Measurements from ENCODE around the gene DNM3. TPM values are rescaled to one million over a fixed set of nuclear protein-coding genes. Genes with fewer than 3 reads are reported as not detected.

Gene DNM3
- total RNA-seq, 1 experiment from 2014 or later, result 0.11 TPM

DNA sequence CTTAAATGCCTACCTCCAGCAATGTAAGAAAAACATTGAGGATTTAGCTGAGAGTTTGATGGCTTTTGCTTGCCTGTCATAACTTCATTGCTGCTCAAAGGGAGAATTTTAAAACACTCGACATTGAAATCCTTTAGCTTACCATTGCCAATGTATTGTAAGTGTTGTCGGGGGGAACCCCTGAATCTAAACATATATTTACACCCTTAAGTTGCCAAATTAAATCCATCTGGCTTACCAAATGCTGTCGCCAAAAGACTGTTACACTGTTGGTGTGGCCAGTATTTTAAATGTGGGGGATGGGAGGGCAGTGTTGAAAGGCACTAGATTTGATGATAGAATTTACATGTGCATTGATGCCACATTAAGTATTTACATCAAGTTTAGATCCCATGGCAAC is 554.3 kb downstream of the DNM3 start:
- H3K4me1 ChIP-seq, result peaks cover 15% of the 10 kb centered on the region
- DNase-seq, result no peak
- BruUV-seq (replicated peaks), result no TSS peak
- TF ChIP-seq, protein P1, sequence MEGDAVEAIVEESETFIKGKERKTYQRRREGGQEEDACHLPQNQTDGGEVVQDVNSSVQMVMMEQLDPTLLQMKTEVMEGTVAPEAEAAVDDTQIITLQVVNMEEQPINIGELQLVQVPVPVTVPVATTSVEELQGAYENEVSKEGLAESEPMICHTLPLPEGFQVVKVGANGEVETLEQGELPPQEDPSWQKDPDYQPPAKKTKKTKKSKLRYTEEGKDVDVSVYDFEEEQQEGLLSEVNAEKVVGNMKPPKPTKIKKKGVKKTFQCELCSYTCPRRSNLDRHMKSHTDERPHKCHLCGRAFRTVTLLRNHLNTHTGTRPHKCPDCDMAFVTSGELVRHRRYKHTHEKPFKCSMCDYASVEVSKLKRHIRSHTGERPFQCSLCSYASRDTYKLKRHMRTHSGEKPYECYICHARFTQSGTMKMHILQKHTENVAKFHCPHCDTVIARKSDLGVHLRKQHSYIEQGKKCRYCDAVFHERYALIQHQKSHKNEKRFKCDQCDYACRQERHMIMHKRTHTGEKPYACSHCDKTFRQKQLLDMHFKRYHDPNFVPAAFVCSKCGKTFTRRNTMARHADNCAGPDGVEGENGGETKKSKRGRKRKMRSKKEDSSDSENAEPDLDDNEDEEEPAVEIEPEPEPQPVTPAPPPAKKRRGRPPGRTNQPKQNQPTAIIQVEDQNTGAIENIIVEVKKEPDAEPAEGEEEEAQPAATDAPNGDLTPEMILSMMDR (IDR thresholded peaks at IDR 0.05; ENCODE audit: insufficient read depth in 1 of 2, low read depth in 1 of 2, low read length in 1 of 2, severe bottlenecking in 1 of 2, unreplicated experiment in 1 of 2), result no peak
- CTCF ChIA-PET, result no interaction called here
- no peaks in the 10 kb centered on the region for H3K36me3 ChIP-seq (ENCODE audit: control insufficient read depth, insufficient read depth, low read length)
- Mint-ChIP-seq H3K27me3 (ENCODE audit: insufficient read depth, unreplicated experiment) (no peaks in the 10 kb centered on the region), H3K36me3 (ENCODE audit: insufficient read depth, unreplicated experiment) (peaks cover 5% of the 10 kb centered on the region), H3K4me1 (ENCODE audit: low read depth, unreplicated experiment) (peaks cover 27% of the 10 kb centered on the region), H3K27ac (ENCODE audit: unreplicated experiment) (no peak overlapping the region), H3K9me3 (ENCODE audit: unreplicated experiment) (no peaks in the 10 kb centered on the region), H3K4me3 (ENCODE audit: unreplicated experiment) (no peak overlapping the region)
- H3K9me3 ChIP-seq, result no peaks in the 10 kb centered on the region
- H3K4me3 ChIP-seq (ENCODE audit: low read depth, low read length), result no peak overlapping the region
- intact Hi-C loops (cut with micrococcal nuclease; ENCODE audit: unreplicated experiment), result loop anchor here (5.0 kb wide), 1 partner anchor 128 kb away; no protein-coding TSS in a partner anchor
- H3K27me3 ChIP-seq (replicated peaks; ENCODE audit: control insufficient read depth, insufficient read depth, low read length), result no peaks in the 10 kb centered on the region
- POLR2A ChIA-PET, result no interaction called here

DNA sequence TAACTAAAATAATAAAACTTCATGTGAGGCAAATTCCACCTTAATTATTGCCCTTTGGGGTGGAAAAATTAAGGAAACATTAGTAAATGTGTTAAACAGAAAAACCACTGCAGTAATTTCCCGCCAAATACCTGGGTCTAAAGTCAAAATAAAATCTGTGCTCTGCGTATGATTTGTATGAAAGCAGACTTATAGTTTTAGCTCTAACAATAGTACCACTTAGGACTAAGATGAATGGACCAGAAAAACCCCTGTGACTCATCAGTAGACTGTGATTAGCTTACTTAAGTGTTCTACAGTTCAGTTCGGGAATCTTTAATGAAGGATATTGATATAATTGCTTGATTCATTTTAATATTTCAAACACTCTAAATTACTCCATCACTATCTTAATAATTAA is 555.9 kb downstream of the DNM3 start:
- TF ChIP-seq, protein P1 (IDR thresholded peaks at IDR 0.05; ENCODE audit: insufficient read depth in 1 of 2, low read depth in 1 of 2, low read length in 1 of 2, severe bottlenecking in 1 of 2, unreplicated experiment in 1 of 2), result no peak
- peaks cover 28% of the 10 kb centered on the region for H3K4me1 Mint-ChIP-seq (ENCODE audit: low read depth, unreplicated experiment)
- no TSS peak for BruUV-seq (replicated peaks)
- H3K9me3 Mint-ChIP-seq (ENCODE audit: unreplicated experiment), result no peaks in the 10 kb centered on the region
- intact Hi-C loops (cut with micrococcal nuclease; ENCODE audit: unreplicated experiment), result loop anchor here (5.0 kb wide), 1 partner anchor 130 kb away; no protein-coding TSS in a partner anchor
- no peak overlapping the region for H3K27ac Mint-ChIP-seq (ENCODE audit: unreplicated experiment)
- H3K4me3 Mint-ChIP-seq (ENCODE audit: unreplicated experiment), result no peak overlapping the region
- ChIA-PET CTCF (no interaction called here), POLR2A (no interaction called here)
- Histone ChIP-seq H3K27me3 (replicated peaks; ENCODE audit: control insufficient read depth, insufficient read depth, low read length) (no peaks in the 10 kb centered on the region), H3K36me3 (ENCODE audit: control insufficient read depth, insufficient read depth, low read length) (no peaks in the 10 kb centered on the region), H3K9me3 (no peaks in the 10 kb centered on the region), H3K4me1 (peaks cover 15% of the 10 kb centered on the region), H3K4me3 (ENCODE audit: low read depth, low read length) (no peak overlapping the region)
- no peaks in the 10 kb centered on the region for H3K27me3 Mint-ChIP-seq (ENCODE audit: insufficient read depth, unreplicated experiment)
- H3K36me3 Mint-ChIP-seq (ENCODE audit: insufficient read depth, unreplicated experiment), result peaks cover 5% of the 10 kb centered on the region
- DNase-seq, result no peak

DNA sequence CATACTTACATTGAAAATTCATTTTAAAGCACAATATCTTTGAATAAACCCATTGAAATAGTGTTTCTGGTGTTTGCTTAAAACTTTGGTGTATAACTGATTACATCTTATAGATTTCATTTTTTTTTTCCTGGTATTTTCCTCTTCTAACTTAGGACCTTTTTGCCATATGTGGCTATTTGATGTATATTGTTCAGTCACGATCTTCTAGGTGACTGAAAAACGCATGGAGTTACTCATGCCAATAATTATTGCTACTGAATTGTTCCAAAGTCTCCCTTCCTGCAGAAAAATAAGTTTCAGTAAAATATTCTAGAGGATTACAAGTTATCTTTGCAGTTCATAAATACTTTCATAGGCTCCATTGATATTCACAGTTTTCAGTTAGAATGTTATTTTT is 556.3 kb downstream of the DNM3 start:
- CTCF ChIA-PET, result no interaction called here
- H3K9me3 ChIP-seq, result no peaks in the 10 kb centered on the region
- POLR2A ChIA-PET, result no interaction called here

More for the DNA sequence above, 556.3 kb downstream of the DNM3 start:
- Mint-ChIP-seq H3K36me3 (ENCODE audit: insufficient read depth, unreplicated experiment) (peaks cover 5% of the 10 kb centered on the region), H3K27me3 (ENCODE audit: insufficient read depth, unreplicated experiment) (no peaks in the 10 kb centered on the region), H3K4me1 (ENCODE audit: low read depth, unreplicated experiment) (peaks cover 28% of the 10 kb centered on the region), H3K27ac (ENCODE audit: unreplicated experiment) (no peak overlapping the region), H3K9me3 (ENCODE audit: unreplicated experiment) (no peaks in the 10 kb centered on the region), H3K4me3 (ENCODE audit: unreplicated experiment) (no peak overlapping the region)
- no peaks in the 10 kb centered on the region for H3K27me3 ChIP-seq (replicated peaks; ENCODE audit: control insufficient read depth, insufficient read depth, low read length)
- no peaks in the 10 kb centered on the region for H3K36me3 ChIP-seq (ENCODE audit: control insufficient read depth, insufficient read depth, low read length)
- DNase-seq, result no peak
- BruUV-seq (replicated peaks), result no TSS peak
- H3K4me1 ChIP-seq, result peaks cover 15% of the 10 kb centered on the region
- intact Hi-C loops (cut with micrococcal nuclease; ENCODE audit: unreplicated experiment), result loop anchor here (5.0 kb wide), 1 partner anchor 130 kb away; no protein-coding TSS in a partner anchor
- TF ChIP-seq, protein P1 (IDR thresholded peaks at IDR 0.05; ENCODE audit: insufficient read depth in 1 of 2, low read depth in 1 of 2, low read length in 1 of 2, severe bottlenecking in 1 of 2, unreplicated experiment in 1 of 2), result no peak
- no peak overlapping the region for H3K4me3 ChIP-seq (ENCODE audit: low read depth, low read length)

Data from Caco-2 (cell line).